DND-41 (cell line): ENCODE results near the gene FXYD4.

Experiments used
- CTCF ChIP-seq: IDR thresholded peaks from 2 replicates; pipeline ENCODE4 v1.5.1; 2012; ENCODE audit warnings: borderline replicate concordance, low read length, moderate library complexity, mild to moderate bottlenecking; ENCODE audit not compliant: poor library complexity, severe bottlenecking; ENCODE audit errors: extremely low read depth
- EZH2 ChIP-seq: IDR thresholded peaks from 3 replicates; pipeline ENCODE4 v1.6.1; 2012; ENCODE audit warnings: borderline replicate concordance, low read depth, mild to moderate bottlenecking, moderate library complexity, low read length, inconsistent platforms; ENCODE audit not compliant: severe bottlenecking

DNA sequence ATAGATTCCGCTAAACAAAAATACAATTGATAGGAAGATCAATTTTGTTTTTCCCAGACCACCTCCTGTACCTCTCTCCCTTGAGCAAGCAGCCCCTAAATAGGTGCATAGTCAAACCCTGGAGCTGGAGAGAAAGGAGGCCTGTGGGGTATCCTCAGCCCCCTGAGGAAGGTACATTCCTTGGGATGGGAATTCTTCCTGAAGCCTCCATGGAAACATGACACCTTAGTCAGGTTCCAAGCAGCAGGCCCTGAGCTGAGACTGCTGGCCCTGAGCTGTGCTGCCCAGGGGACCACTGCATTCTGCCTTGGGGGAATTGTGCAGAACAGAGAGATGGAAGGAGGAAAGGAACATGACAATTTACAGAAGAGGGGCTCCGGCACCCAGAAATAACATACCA lies 30.2 kb downstream of the FXYD4 start:
- TF ChIP-seq CTCF (no peak), EZH2 (no peak)
